Right lobe of liver (tissue), 4 donors: ENCODE results near the gene HMGCS2.

Experiments used
- POLR2A ChIP-seq: fragments of 450-650 bp; IDR thresholded peaks from one replicate; pipeline ENCODE4 v1.6.1; 2017; ENCODE audit warnings: antibody characterized with exemption, mild to moderate bottlenecking
- TF ChIP-seq, protein P1 (sequence below), 4 donors: fragments of 200-600 bp in 3 of 4; fragments of 450-650 bp in 1 of 4; IDR thresholded peaks; one replicate each; pipeline versions ENCODE4 v1.5.1 to v1.8.0; 2016 to 2022; ENCODE audit warnings: antibody characterized with exemption in 4 of 4, mild to moderate bottlenecking in 2 of 4
- donor health status: DM: no; HTN: no; CAD: no.
- donor health status: DM: no; HTN: no; CAD: no.
- donor health status: DM: no; HTN: yes; CAD: no.

DNA sequence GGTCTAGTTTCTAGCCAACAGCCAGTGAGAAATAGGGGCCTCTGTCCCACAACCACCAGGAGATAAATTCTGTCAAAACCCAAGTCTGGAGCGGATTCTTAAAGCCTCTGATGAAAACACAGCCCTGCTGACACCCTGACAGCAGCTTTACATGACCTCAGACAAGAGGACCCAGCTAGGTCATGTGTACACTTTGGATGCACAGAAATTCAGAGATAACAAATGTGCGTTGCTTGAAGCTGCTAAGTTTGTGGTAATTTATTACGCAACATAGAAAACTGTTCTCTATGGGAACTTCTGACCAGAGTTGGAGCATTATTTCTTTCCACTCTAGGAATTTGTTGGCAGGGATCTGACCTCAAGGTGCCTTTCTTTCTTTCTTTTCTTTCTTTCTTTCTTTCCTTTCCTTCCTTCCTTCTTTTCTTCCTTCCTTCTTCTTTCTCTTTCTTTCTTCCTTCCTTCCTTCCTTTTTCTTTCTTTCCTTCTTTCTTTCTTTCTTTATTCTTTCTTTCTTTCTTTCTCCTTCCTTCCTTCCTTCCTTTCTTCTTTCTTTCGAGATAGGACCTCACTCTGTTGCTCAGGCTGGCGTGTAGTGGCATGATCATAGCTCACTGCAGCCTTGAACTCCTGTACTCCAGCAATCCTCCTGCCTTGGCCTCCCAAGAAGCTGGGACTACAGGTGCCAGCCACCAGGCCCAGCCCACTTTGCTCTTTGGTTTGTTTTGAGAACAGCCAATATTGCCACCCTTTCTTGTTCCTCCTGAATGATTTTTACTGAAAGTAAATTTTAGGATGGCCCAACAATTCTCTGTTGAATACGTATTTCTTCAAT lies 14.9 kb upstream of the HMGCS2 start:
- TF ChIP-seq, protein P1, sequence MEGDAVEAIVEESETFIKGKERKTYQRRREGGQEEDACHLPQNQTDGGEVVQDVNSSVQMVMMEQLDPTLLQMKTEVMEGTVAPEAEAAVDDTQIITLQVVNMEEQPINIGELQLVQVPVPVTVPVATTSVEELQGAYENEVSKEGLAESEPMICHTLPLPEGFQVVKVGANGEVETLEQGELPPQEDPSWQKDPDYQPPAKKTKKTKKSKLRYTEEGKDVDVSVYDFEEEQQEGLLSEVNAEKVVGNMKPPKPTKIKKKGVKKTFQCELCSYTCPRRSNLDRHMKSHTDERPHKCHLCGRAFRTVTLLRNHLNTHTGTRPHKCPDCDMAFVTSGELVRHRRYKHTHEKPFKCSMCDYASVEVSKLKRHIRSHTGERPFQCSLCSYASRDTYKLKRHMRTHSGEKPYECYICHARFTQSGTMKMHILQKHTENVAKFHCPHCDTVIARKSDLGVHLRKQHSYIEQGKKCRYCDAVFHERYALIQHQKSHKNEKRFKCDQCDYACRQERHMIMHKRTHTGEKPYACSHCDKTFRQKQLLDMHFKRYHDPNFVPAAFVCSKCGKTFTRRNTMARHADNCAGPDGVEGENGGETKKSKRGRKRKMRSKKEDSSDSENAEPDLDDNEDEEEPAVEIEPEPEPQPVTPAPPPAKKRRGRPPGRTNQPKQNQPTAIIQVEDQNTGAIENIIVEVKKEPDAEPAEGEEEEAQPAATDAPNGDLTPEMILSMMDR (IDR thresholded peaks at IDR 0.05), result no peak
- TF ChIP-seq POLR2A, result no peak
